HG03280 (cell line): Measurements from ENCODE around the gene SLC47A2.

Source experiments
- ATAC-seq: cut with Tn5 transposase; IDR thresholded peaks from one replicate; pipeline ENCODE4 v1.9.1; 2021; ENCODE audit warnings: mild to moderate bottlenecking, moderate library complexity; ENCODE audit not compliant: unreplicated experiment

The SLC47A2 gene

DNA sequence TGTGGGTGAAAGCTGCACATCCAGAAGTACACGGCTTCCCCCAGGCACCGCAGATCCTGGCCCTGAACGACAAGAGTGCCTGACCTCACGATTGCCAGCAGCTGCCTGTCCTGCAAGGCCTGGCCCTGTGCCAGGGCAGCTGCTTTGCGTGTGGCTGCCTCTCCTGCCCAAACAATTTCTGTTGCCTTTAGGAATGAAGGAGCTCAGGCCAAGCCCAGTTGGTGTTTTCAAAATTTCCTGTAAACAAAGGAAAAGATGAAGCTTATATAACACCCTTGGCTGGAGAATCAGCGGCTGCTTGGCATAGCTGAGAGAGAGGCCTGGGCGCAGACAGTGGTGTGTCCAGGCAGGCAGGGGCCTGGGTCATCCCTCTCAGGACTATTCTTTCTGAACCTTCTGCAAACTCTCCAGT lies 11.7 kb upstream of the SLC47A2 start:
- ATAC-seq: no peak

DNA sequence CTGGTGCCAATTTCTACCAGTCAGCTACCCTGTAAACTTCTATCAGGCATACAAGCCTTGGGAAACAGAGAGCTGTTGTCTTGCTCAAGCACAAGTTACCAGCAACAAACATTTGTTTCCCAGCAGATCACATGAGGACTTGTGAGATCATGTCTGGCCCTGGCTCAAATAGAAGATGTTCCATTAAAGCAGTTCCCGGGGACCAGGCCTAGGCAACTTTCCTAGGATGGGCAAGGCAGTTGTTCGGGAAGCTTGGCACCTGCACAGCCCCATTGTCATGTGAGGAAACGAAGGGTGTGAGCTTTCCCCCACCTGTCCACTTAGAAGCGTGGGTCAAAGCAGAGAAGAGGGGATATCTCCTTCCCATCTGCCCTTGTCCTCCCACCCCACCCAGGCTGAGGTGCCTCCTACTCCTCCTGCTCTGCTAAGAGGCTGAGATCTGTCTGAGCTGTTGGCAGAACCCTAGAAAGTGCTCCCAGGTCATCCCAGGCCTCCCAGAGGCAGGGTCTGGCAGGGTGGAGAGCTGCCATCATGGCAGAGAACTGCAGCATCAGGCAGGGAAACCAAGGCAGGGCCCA lies 11.2 kb upstream of the SLC47A2 start:
- ATAC-seq: no peak

DNA sequence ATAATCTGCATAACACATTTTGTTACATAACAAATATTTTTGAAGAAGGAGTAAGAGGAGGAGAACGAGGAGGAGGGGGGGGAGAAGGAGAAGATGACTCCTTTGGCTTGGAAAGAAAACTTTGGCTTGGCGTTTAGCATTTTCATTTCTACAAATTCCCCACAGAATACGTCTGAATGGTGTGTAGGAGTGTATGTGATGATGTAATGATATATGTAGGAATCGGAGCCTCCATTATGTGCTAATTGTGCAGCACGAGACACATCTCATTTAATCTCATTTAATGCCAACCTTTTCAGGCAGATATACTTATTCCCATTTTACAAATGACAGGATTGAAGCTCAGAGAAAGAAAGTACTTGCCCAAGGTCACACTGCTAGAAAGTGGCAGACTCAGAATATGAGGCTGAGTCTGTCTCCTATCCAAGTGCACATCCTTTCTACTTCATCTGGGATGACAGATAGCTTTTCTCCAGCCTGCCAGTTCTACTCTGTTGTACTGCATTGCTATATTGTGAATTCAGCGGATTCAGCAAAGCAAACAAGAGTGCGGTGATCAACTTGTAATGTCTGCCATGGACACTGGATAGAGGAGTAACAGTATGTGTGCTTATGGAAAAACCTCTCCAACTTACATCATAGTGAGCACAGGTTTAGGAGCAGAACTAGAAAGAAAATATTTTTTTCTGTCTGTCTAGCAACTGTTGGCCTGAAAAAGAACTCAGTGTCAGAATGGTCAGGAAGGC lies 10.4 kb upstream of the SLC47A2 start:
- no peak for ATAC-seq

DNA sequence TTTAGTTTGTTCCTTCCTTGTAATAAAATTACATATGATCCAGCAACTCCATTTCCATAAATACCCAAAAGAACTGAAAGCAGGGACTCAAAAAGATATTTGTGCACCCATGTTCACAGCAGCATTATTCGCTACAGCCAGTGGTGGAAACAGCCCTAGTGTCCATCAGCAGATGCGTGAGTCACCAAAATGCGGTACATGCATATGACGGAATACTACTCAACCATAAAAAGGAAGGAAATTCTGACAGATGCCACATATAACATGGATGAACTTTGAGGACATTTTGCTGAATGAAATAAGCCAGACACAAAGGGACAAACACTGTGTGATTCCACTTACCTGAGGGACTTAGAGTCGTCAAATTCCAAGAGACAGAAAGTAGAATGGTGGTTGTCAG lies 9.1 kb upstream of the SLC47A2 start:
- ATAC-seq: no peak

DNA sequence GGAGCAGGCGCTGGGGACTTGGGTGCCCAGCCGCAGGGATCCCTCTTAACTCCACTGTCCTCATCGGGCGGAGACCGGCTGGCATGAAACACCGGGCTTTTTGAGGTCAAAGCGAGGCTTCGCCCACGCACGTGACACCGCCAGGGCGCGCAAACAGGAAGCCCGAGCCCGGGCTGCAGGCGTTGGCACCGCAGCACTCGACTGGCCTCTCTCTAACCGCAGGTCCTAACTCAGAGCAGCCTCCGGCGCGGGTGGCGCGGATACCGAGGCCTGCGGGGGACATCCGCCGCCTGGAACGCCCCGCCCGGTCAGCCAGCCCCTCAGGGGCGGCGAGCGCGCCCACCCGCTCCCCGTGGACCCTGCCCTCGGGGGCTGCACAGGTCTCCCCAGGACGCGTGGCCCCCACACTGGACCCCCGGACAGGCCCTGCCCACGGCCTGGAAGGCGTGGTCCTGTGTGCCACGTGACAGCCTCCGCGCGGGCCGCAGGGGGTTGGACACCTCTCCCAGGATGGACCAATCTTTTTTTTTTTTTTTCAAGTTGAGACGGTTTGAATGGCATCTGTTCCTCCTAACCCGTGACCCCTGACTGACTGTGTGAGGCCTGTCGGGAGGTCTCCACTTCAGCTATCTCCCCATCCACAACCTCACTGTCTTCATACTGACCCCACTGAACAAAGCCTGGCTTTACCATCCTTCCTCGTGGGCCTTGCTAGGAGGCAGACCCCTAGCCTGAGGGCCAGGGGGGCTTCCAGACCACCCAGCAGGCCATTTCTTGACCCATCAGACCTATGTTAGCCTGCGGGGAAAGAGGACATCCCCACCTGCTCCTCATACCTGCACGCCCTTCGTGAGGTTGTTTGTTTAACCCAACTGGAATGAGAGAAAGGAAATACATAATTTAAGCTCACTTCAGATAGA lies 8.4 kb upstream of the SLC47A2 start:
- ATAC-seq: no peak

DNA sequence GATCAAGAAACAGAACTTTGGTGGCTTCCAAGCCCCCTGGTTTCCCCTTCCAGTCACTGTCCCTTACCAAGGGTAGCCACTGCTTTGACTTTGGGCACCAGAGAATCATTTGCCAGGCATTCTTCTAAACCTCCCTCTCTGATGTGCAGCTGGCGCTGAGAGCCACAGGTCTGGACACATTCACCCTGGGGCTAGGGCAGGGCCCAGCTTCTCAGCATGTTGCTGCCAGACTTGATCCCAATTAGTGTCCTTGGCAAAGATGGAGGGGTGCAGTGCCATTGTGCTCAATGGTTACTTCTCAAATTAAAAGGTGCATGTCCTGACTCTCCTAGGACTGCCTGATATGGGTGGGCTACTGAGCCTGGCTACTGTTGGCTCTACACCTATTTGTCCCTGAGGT lies 7.6 kb upstream of the SLC47A2 start:
- ATAC-seq: no peak

DNA sequence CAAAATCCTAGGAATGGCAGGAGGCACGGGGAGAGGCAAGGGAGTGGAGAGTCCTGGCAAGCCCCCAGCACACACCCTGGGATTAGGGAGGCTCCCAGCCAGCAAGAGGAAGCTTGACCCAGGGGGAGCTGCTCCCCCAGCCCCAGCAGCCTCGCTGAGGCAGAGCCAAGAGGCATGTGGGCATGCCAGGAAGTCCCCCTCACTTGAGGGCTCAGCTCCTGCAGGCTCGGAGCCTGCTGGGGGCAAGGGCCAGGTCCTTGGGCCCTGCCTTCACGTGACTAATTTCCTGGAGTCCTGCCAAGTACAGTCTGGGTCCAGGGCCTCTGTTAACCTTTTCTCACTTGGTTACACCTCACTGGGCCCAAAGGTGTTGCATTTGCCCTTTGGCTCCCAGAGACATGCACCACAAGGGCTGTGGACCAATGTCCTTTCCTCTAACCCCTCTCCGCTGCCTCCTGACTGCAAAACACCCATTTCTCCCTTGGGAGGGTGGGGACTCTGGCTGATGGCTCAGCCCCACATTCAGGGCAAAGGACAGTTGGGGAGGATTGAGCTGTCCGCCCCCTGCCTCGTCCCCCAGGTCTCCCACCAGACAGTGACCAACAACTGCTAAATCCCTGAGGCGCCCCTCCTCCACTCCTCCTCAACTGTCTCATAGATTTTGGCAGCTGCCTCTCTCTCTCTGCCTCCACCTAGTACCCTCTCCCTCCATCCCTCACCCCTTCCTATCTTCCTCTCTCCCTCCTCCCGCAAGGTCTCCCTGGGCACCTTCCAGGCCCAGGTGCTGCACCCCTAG lies 4.4 kb upstream of the SLC47A2 start:
- no peak for ATAC-seq

DNA sequence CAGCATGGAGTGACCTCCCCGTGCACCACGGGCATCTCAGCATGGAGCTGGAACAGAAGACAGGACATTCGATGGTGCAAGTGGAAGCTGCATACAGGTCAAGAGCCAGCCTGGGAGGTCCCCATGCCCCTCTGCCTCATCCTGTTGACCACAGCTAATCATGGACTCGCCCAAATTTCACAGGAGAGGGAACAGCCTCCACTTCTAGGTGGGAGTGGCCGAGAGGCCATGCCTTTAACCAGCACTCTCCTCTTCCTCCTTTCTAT lies 3.8 kb upstream of the SLC47A2 start:
- no peak for ATAC-seq

DNA sequence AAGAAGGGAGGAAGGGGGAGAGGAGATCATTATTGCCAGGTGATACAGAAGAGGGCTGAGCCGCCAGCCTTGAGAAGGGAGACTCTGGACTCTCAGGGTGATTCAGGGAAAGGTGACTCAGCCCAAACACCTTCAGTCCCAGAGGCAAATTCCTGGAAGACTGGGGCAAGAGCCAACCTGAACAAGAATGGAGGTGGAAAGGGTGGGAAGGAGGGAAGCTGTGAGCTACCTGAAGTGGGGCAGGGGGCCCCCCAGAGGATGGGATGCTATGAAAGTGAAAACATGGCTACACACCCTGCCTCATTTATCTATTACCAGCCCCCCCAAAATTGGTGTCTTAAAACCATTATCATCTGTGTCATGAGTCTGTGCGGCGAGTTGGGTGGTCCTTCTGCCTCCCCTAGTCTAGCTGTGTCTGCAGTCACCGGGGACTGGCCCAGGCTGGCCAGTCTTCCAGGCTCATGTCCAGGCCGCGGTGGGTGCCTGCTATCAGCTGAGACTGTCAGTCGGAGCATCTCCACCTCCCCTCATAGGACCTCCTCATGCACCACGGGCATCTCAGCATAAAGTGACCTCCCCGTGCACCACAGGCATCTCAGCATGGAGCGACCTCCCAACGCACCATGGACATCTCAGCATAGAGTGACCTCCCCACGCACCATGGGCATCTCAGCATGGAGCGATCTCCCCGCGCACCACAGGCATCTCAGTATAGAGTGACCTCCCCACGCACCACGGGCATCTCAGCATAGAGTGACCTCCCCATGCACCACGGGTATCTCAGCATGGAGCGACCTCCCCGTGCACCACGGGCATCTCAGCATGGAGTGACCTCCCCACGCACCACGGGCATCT lies 3.2 kb upstream of the SLC47A2 start:
- ATAC-seq: no peak

DNA sequence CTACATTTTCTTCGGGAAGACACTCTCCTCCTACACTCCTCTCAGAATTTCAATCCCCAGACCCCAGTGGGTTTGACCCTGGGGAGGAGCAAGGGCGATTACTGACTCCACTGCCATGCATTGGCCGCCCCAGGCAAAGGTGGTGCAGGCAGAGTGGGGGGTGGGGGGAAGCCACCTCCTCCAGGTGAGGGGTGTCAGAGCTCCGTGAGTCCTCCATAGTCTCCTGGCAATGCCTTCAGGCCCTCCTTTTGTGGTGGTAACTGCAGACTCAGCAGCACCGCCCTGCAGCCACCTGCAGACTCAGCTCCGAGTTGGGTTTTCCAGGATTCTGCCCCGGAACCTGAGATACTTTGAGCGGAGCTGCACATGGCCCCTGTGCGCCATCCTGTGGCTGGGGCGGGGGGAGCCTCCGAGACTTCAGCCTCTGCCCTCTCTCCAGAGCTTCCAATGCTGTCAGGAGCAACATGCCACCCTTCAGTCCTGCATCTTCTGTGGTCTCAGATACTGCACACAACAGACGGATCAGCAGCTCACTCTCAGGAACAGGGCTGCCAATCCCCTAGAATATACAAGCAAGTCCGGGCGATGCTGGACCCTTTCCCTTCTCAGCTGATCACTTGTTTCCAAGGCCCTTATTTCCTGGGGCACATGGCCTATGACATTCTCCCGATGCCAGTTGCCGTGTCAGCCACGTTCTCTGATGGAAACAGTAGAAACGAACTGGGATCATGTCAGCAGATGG lies 2.4 kb upstream of the SLC47A2 start:
- ATAC-seq: no peak

DNA sequence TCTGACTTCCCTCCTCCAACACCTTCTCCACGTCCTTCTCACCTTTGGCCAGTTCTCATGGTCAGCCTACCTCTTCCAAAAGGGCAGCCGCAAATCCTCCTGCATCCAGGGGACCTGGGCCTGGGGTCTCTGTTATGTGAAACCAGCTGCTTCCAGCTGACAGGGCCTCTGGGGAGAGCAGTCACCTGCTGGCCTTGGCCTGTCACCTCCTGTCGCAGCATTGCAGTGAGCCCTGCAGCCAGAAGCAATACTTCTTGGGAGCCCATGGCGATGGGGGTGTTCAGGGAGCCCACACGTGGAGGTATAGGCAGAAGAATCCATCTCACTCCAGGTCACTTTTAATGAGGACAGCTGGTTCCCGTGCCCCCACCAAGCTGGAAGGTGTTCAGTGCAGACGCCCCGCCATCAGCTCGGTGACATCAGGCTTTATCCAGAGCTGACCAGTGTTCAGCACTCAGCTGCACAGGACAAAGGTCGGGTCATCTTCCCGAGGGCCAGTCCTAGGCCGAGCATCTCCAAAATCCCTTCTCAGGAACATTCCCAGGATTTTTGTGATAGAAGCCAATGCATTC lies 1.7 kb upstream of the SLC47A2 start:
- no peak for ATAC-seq

DNA sequence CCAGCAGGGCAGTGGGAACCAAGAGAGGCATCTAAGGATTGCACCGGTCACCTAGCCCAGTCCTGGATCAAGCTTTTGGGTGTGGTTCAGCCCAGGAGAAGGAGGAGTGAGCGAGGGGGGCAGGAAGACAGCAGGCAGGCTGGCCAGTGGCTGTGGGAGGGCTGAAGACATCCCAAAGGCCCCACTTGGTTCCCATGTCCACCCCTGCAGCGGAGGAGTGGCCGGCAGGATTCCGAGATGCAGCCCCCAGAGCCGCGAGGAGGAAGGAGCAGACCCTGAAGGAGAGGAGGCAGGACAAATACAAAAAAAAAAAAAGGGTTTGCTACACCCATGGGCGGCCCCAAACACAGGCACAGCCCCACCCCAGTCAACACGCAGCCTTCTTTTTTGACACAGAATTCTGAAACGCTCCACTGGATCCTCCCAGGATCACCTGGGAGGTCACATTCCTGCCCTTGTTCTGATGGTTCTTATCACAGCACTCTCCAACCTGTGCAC lies 1.1 kb upstream of the SLC47A2 start:
- ATAC-seq: no peak

DNA sequence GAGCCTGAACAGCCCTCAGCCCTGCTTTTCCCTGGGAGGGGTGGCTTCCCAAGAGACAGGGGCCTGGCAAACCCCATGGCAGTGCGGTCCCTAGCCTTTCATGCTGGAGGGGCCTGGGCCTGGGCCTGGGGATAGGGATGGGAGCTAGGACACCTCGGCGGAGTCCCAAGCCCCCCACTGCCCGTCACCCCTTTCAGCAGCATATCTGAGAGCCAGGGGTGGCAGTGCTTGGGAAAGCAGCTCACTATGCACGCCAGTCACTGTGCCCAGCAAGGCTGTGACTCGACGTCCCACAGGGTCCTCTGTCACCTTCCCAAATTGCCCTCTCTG lies 612 bp upstream of the SLC47A2 start:
- ATAC-seq: no peak

DNA sequence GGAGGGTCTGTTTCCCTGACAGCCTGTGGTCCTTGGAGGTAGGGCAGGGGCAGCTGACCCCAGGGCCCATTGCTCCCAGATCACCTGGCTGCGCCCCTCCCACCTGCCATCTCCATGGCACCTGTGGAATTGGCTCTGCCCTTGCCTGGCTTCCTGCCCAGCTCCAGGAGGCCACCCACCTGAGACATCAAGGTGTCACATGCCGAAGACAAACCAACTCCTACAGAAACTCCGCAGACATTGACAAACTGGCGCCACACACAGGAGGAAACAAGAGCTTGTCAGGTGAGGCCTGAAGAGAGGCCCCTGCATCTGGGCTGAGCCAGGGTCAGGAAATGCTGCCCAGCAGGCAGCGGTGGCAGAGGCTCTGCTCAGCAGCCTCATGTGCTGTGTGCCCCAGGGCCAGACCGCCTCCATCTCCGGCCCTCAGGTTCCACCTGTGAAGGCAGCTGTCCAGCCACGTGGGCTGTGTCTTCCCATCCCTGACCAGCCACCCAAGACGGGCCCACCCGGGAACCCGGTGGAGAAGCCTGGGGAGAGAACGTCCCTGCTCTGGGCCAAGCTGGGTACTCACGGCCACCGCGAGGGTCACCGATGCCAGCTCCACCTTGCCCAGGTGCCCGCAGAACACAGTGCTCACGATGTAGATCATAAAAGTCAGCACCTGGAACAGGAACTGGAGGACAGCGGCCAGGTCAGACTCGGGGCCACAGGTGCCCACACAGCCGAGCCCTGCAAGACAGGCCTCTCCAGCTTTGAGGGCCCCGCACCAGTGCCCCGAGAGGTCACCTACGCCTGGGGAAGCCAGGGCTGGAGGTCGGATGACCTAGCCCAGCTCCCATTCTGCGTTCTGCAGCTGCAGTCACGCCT lies 1.6 kb downstream of the SLC47A2 start:
- no peak for ATAC-seq

DNA sequence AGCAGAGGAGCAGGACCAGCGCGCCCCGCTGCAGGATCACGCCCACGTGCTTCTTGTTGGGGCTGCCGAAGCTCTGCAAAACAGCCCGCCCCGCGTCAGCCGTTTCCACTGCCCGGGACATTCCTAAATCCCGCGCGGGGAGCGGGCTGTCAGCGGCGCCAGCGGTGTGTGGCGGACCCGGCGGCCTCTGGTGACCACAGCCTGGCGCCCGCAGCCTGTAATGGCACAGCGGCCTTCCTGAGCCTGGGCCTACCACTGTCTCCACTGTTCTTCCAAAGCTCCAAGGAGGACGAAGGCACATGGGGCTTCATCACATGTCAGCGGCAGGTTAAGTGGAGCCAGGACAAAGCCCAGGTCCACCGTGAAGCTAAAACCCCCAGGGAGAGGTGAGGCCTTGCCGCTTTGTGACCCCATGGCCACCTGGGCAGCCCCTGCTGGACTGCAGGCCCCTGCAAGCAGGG lies 2.5 kb downstream of the SLC47A2 start:
- no peak for ATAC-seq

DNA sequence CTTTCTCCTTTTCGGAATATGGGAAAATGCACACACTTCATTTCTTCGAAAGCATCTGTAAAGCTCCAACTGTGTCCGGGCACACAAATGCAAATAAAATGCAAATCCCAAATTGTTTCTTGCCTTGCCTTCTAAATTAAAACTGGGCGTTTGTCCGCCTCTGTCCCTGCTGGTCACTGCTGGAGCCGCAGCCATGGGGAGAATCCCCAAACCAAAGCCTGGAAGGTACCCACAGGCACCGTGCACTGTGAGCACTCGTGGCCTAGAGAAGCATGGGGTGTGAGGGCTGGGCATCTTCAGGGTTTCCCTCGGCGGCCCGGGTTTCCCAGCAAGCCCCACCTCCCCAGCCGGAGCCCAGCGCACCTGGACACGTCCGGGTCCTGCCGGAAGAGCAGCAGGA lies 2.9 kb downstream of the SLC47A2 start:
- no peak for ATAC-seq

DNA sequence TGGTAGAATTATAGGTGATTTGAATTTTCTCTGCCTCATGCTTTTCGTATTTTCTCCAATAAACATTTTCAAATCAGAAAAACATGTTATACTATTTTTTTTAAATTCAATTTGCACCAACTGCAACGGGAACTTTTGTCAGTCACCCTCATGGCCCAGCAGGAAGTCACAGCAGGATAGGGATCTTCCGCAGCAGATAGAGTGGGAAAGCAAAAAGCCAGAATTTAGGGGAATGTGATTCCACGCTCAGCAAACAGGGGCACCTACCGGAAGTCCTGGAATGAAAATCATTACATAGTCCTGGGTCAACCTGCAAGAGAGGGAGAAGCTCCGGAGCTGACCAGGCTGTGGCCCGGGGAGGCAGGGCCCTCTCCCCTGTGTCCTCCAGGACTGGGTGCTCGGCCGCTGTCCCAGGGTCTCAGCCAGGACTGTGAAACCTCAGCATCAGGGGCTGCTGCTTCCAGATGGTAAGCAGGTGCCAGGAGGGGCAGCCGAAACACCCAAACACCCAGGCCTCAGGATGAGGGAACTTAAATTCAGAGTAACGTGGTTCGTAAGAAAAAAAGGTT lies 3.9 kb downstream of the SLC47A2 start:
- no peak for ATAC-seq

DNA sequence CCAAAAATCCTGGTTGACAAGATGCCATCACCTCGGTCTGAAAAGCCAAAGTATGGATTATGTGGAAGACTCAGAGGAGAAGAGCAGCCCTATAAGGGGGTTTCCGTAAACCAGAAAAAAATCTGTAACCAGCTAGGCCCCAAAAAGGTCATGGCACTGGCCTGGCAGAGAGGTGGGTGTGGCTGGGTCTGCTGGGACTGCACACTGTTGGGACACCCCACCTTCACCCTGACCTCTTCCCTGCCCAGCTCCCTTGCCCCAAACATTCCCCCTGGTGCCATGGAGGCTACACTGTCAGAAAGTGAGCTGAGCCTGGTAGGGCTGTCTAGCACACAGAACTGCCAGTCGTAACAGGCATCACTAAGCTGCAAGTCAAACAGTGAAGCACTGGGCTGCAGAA lies 6.5 kb downstream of the SLC47A2 start:
- ATAC-seq: no peak
